ENCODE results near the gene ZNF521.

GRCh38 chr18:25081001-25081400, 271.0 kb downstream of the ZNF521 start:
- TF ChIP-seq CTCF (IDR thresholded peaks at IDR 0.05; ENCODE audit: extremely low read depth in 1 of 2, insufficient read depth in 1 of 2, low read depth in 1 of 2, low read length in 2 of 2) (no peak), POLR2AphosphoS5 (IDR thresholded peaks at IDR 0.05; ENCODE audit: insufficient read depth, low read depth, low read length) (no peak)

Measured in endothelial cell of umbilical vein (primary cell).